ENCODE results near the gene HDAC10. TPM values are rescaled to one million over a fixed set of nuclear protein-coding genes. Genes with fewer than 3 reads are reported as not detected.

HDAC10 gene
- total RNA-seq, 4 donors from 2014 or later, result 31.4 to 42.7 (median 32.5) TPM

- TF ChIP-seq CTCF (IDR thresholded peaks at IDR 0.05) (no peak), POLR2A (IDR thresholded peaks at IDR 0.05) (no peak)
- H3K27ac ChIP-seq, result no peak overlapping the region
- WGBS, 2 donors, result 91% methylated on average over 12 to 16 of the region's 17 CpGs
- H3K4me3 ChIP-seq (replicated peaks in 1 of 3), result no peak overlapping the region
- no peaks in the 10 kb centered on the region for H3K36me3 ChIP-seq
- no peaks in the 10 kb centered on the region for H3K27me3 ChIP-seq
- peaks cover 2 to 13% of the 10 kb centered on the region in 2 donors for H3K4me1 ChIP-seq
- H3K9me3 ChIP-seq, result no peaks in the 10 kb centered on the region
- DNase-seq, result no peak
- intact Hi-C loops (cut with DNase I), result loop anchor here (10.0 kb wide), 1 partner anchor 349 kb away; the partner anchor contains the start of gene MAPK8IP2
These were observed 4.5 kb upstream of the HDAC10 start for GRCh38 chr22:50255607-50256006.

GRCh38 chr22:50255099-50255498, 4.0 kb upstream of the HDAC10 start:
- WGBS, 2 donors, result 87 to 89% methylated on average over 15 to 18 of the region's 19 CpGs
- TF ChIP-seq CTCF (IDR thresholded peaks at IDR 0.05), result no peak
- TF ChIP-seq POLR2A (IDR thresholded peaks at IDR 0.05), result no peak
- no peak for DNase-seq
- H3K36me3 ChIP-seq, result no peaks in the 10 kb centered on the region
- H3K27me3 ChIP-seq, result no peaks in the 10 kb centered on the region
- H3K4me3 ChIP-seq (replicated peaks in 1 of 3), result no peak overlapping the region
- intact Hi-C loops (cut with DNase I), result loop anchor here (10.0 kb wide), 1 partner anchor 350 kb away; the partner anchor contains the start of gene MAPK8IP2
- H3K4me1 ChIP-seq, result peaks cover 5 to 15% of the 10 kb centered on the region in 2 donors
- H3K27ac ChIP-seq, result no peak overlapping the region
- no peaks in the 10 kb centered on the region for H3K9me3 ChIP-seq

- TF ChIP-seq POLR2A (IDR thresholded peaks at IDR 0.05), result no peak
- TF ChIP-seq CTCF (IDR thresholded peaks at IDR 0.05), result no peak
These were observed 2.9 kb upstream of the HDAC10 start for GRCh38 chr22:50253941-50254340.

GRCh38 chr22:50253046-50253915, 2.2 kb upstream of the HDAC10 start:
- no peak overlapping the region for H3K27ac ChIP-seq
- intact Hi-C loops (cut with DNase I), result loop anchor here (5.0 to 10.0 kb wide), 3 partner anchors 74 to 352 kb away; partner anchors contain the start of genes DENND6B, MAPK8IP2 and PPP6R2

More at GRCh38 chr22:50253941-50254340, 2.9 kb upstream of the HDAC10 start:
- Histone ChIP-seq H3K4me1 (peaks cover 9 to 23% of the 10 kb centered on the region in 2 donors), H3K27me3 (no peaks in the 10 kb centered on the region), H3K27ac (no peak overlapping the region), H3K36me3 (no peaks in the 10 kb centered on the region), H3K9me3 (no peaks in the 10 kb centered on the region), H3K4me3 (replicated peaks in 1 of 3) (no peak overlapping the region)
- no peak for DNase-seq
- intact Hi-C loops (cut with DNase I), result loop anchor here (5.0 to 10.0 kb wide), 3 partner anchors 73 to 351 kb away; partner anchors contain the start of genes DENND6B, MAPK8IP2 and PPP6R2
- WGBS, 2 donors, result 63 to 90% methylated on average over 2 to 6 of the region's 8 CpGs

More at GRCh38 chr22:50253046-50253915, 2.2 kb upstream of the HDAC10 start:
- Histone ChIP-seq H3K27me3 (no peaks in the 10 kb centered on the region), H3K9me3 (no peaks in the 10 kb centered on the region), H3K4me3 (replicated peaks in 1 of 3) (no peak overlapping the region), H3K4me1 (peaks cover 9 to 23% of the 10 kb centered on the region in 2 donors), H3K36me3 (no peaks in the 10 kb centered on the region)
- 86% methylated on average over 15 to 16 of the region's 22 CpGs for WGBS, 2 donors
- TF ChIP-seq POLR2A (IDR thresholded peaks at IDR 0.05) (no peak), CTCF (IDR thresholded peaks at IDR 0.05) (no peak)
- DNase-seq, result no peak

Measured in thyroid gland (tissue), 4 donors.